ENCODE measurements around the gene TRHDE. TPM values are rescaled to one million over a fixed set of nuclear protein-coding genes. Genes with fewer than 3 reads are reported as not detected.

TRHDE gene
- total RNA-seq, 2 experiments from 2014 or later: not detected

DNA sequence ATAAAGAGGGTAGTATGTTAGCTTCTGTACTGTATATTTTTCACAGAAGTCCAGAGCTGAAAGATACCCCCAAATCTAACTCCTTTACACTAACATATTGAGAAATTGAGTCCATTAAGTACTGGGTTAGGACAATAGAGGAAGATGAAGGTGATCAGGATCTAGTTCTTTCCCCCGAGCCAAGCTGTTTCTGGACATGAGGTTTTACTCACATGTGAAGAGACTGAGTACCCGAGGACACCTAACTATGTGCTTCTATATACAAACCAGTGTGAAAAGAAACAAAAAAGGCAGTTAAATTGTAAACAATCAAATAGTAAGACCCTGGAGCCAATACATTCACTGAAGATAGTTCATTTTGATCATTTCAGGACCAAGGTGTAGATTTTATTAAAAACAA, 3.8 kb upstream of the TRHDE start:
- Mint-ChIP-seq H3K4me1 (peaks cover 5% of the 10 kb centered on the region), H3K27ac (no peak overlapping the region), H3K27me3 (peaks cover 32% of the 10 kb centered on the region), H3K36me3 (no peaks in the 10 kb centered on the region), H3K4me3 (no peak overlapping the region), H3K9me3 (ENCODE audit: low read depth) (no peaks in the 10 kb centered on the region)
- CTCF ChIA-PET: no interaction called here
- no peak for ATAC-seq
- DNase-seq: no peak

- no peak for ATAC-seq
- Mint-ChIP-seq H3K27ac (no peak overlapping the region), H3K36me3 (no peaks in the 10 kb centered on the region), H3K4me1 (peaks cover 5% of the 10 kb centered on the region), H3K4me3 (no peak overlapping the region), H3K27me3 (peaks cover 42% of the 10 kb centered on the region), H3K9me3 (ENCODE audit: low read depth) (no peaks in the 10 kb centered on the region)
- CTCF ChIA-PET: no interaction called here
- no peak for DNase-seq
Observed at GRCh38 chr12:72269491-72269890, 2.7 kb upstream of the TRHDE start.

DNA sequence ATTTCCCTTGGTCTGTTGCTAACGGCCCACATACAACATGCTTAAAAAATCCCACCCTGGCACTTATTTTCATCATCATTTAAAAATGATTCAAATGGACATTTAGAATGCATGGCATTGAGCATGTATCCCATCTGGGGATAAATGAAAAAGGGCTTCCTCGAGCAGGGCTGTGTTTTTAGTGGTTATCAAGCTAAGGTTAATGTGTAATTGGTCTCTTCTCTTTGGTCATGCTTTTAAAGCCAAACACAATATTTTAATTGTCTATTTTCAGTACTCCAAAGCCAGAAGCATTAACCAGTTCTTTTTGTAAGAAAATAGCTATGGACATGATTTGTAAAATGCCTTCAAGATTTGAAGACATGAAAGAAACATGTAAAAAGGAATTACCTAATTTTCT, 1.9 kb upstream of the TRHDE start:
- CTCF ChIA-PET: no interaction called here
- H3K4me1 Mint-ChIP-seq: peaks cover 5% of the 10 kb centered on the region
- H3K9me3 Mint-ChIP-seq (ENCODE audit: low read depth): no peaks in the 10 kb centered on the region
- DNase-seq: no peak
- H3K27ac Mint-ChIP-seq: no peak overlapping the region
- no peaks in the 10 kb centered on the region for H3K36me3 Mint-ChIP-seq
- no peak for ATAC-seq
- peaks cover 47% of the 10 kb centered on the region for H3K27me3 Mint-ChIP-seq
- no peak overlapping the region for H3K4me3 Mint-ChIP-seq

GRCh38 chr12:72270961-72271360, 1.2 kb upstream of the TRHDE start:
- CTCF ChIA-PET: no interaction called here
- Mint-ChIP-seq H3K27ac (no peak overlapping the region), H3K27me3 (peaks cover 47% of the 10 kb centered on the region), H3K4me3 (no peak overlapping the region), H3K4me1 (peaks cover 5% of the 10 kb centered on the region), H3K9me3 (ENCODE audit: low read depth) (no peaks in the 10 kb centered on the region), H3K36me3 (no peaks in the 10 kb centered on the region)
- DNase-seq (no peak), ATAC-seq (no peak)

- H3K4me3 Mint-ChIP-seq: peak overlapping the region; percentile 39
- DNase-seq (no peak), ATAC-seq (no peak)
- H3K27me3 Mint-ChIP-seq: peaks cover 48% of the 10 kb centered on the region
- CTCF ChIA-PET: no interaction called here
- H3K36me3 Mint-ChIP-seq: no peaks in the 10 kb centered on the region
- H3K9me3 Mint-ChIP-seq (ENCODE audit: low read depth): no peaks in the 10 kb centered on the region
- no peak overlapping the region for H3K27ac Mint-ChIP-seq
- peaks cover 5% of the 10 kb centered on the region for H3K4me1 Mint-ChIP-seq
Observed at GRCh38 chr12:72271451-72272090, 599 bp upstream of the TRHDE start.

DNA sequence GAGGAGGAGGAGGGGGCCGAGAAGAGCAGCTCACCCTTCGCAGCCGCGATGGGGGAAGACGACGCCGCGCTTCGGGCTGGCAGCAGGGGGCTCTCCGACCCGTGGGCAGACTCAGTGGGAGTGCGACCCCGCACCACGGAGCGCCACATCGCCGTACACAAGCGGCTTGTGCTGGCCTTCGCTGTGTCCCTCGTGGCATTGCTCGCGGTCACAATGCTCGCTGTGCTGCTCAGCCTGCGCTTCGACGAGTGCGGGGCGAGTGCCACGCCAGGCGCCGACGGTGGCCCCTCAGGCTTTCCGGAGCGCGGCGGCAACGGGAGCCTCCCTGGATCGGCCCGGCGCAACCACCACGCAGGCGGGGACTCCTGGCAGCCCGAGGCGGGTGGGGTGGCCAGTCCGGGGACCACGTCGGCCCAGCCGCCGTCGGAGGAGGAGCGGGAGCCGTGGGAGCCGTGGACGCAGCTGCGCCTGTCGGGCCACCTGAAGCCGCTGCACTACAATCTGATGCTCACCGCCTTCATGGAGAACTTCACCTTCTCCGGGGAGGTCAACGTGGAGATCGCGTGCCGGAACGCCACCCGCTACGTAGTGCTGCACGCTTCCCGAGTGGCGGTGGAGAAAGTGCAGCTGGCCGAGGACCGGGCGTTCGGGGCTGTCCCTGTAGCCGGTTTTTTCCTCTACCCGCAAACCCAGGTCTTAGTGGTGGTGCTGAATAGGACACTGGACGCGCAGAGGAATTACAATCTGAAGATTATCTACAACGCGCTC, 745 bp downstream of the TRHDE start:
- CTCF ChIA-PET: no interaction called here

GRCh38 chr12:72273499-72273837, 1.3 kb downstream of the TRHDE start:
- CTCF ChIA-PET: no interaction called here
- no peaks in the 10 kb centered on the region for H3K36me3 Mint-ChIP-seq
- peak overlapping the region; percentile 40 for H3K27ac Mint-ChIP-seq
- peaks cover 5% of the 10 kb centered on the region for H3K4me1 Mint-ChIP-seq
- ATAC-seq: no peak
- H3K9me3 Mint-ChIP-seq (ENCODE audit: low read depth): no peaks in the 10 kb centered on the region
- peaks cover 52% of the 10 kb centered on the region for H3K27me3 Mint-ChIP-seq
- no peak for DNase-seq
- no peak overlapping the region for H3K4me3 Mint-ChIP-seq

More for the DNA sequence above, 745 bp downstream of the TRHDE start:
- no peak for DNase-seq
- H3K4me3 Mint-ChIP-seq: no peak overlapping the region
- H3K27ac Mint-ChIP-seq: no peak overlapping the region
- H3K4me1 Mint-ChIP-seq: peaks cover 5% of the 10 kb centered on the region
- no peaks in the 10 kb centered on the region for H3K36me3 Mint-ChIP-seq
- no peaks in the 10 kb centered on the region for H3K9me3 Mint-ChIP-seq (ENCODE audit: low read depth)
- ATAC-seq: no peak
- peaks cover 52% of the 10 kb centered on the region for H3K27me3 Mint-ChIP-seq

- H3K4me3 Mint-ChIP-seq: no peak overlapping the region
- peaks cover 52% of the 10 kb centered on the region for H3K27me3 Mint-ChIP-seq
- no peak for ATAC-seq
Observed at GRCh38 chr12:72273851-72274351, 1.7 kb downstream of the TRHDE start.

DNA sequence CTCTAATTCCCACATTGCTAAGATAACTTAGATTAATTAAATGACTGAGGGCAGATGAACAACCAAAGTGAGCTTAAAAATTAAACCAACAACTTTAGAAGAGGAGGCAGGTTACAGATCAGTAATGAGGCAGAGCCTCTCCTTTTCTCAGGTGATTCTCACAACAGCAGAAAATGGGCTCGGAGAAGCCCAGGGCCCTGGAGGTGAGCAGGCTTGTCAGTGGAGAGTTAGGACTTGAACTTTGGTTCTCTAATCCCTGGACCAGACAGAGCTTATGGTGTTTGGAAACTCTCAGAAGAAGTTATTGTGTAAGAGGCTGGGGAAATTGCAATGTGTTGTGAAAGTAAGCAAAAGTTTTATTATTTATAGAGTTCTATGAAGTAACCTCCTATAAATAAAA, 2.8 kb downstream of the TRHDE start:
- Mint-ChIP-seq H3K4me3 (no peak overlapping the region), H3K36me3 (no peaks in the 10 kb centered on the region), H3K9me3 (ENCODE audit: low read depth) (no peaks in the 10 kb centered on the region), H3K27me3 (peaks cover 45% of the 10 kb centered on the region), H3K27ac (no peak overlapping the region), H3K4me1 (peaks cover 5% of the 10 kb centered on the region)
- CTCF ChIA-PET: interaction anchor here (0.9 kb wide), 1 partner anchor 10 kb away, joined by 3 read pairs; no protein-coding TSS in a partner anchor
- DNase-seq (no peak), ATAC-seq (no peak)

More at GRCh38 chr12:72273851-72274351, 1.7 kb downstream of the TRHDE start:
- peaks cover 5% of the 10 kb centered on the region for H3K4me1 Mint-ChIP-seq
- peak overlapping the region; percentile 40 for H3K27ac Mint-ChIP-seq
- DNase-seq: no peak
- H3K9me3 Mint-ChIP-seq (ENCODE audit: low read depth): no peaks in the 10 kb centered on the region
- H3K36me3 Mint-ChIP-seq: no peaks in the 10 kb centered on the region
- CTCF ChIA-PET: no interaction called here

GRCh38 chr12:72275526-72275925, 3.4 kb downstream of the TRHDE start:
- CTCF ChIA-PET: no interaction called here
- Mint-ChIP-seq H3K9me3 (ENCODE audit: low read depth) (no peaks in the 10 kb centered on the region), H3K36me3 (no peaks in the 10 kb centered on the region), H3K4me3 (no peak overlapping the region), H3K4me1 (peaks cover 5% of the 10 kb centered on the region), H3K27me3 (peaks cover 39% of the 10 kb centered on the region), H3K27ac (no peak overlapping the region)
- no peak for DNase-seq
- ATAC-seq: no peak

- no peak overlapping the region for H3K4me3 Mint-ChIP-seq
- no peak overlapping the region for H3K27ac Mint-ChIP-seq
- DNase-seq (no peak), ATAC-seq (no peak)
- H3K27me3 Mint-ChIP-seq: peaks cover 31% of the 10 kb centered on the region
- CTCF ChIA-PET: no interaction called here
- H3K4me1 Mint-ChIP-seq: peaks cover 5% of the 10 kb centered on the region
- no peaks in the 10 kb centered on the region for H3K9me3 Mint-ChIP-seq (ENCODE audit: low read depth)
- no peaks in the 10 kb centered on the region for H3K36me3 Mint-ChIP-seq
Observed at GRCh38 chr12:72276181-72276805, 4.1 kb downstream of the TRHDE start.

- CTCF ChIA-PET: no interaction called here
Observed at GRCh38 chr12:72277415-72277814, 5.2 kb downstream of the TRHDE start.

DNA sequence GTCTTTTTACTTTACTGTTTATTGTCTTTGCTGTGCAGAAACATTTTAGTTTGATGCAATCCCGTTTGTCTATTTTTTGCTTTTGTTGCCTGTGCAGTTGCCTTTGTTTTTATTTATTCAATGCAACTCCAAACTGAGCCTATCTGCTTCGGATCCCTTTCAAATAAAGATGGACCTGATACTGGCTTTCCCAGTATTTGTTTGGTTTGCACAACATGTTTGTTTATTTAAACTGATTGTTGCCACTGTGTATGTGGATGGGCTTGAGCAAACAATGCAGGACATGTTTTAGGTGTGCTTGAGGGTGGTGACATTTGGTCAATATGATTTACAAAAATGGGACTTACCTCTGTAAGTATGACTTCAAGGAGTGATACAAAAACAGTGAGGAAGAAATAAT, 6.7 kb downstream of the TRHDE start:
- Mint-ChIP-seq H3K9me3 (ENCODE audit: low read depth) (no peaks in the 10 kb centered on the region), H3K27ac (no peak overlapping the region)
- CTCF ChIA-PET: no interaction called here

More at GRCh38 chr12:72277415-72277814, 5.2 kb downstream of the TRHDE start:
- no peaks in the 10 kb centered on the region for H3K4me1 Mint-ChIP-seq
- no peak overlapping the region for H3K27ac Mint-ChIP-seq
- H3K9me3 Mint-ChIP-seq (ENCODE audit: low read depth): no peaks in the 10 kb centered on the region
- no peak overlapping the region for H3K4me3 Mint-ChIP-seq
- H3K36me3 Mint-ChIP-seq: no peaks in the 10 kb centered on the region
- H3K27me3 Mint-ChIP-seq: peaks cover 23% of the 10 kb centered on the region
- ATAC-seq (no peak), DNase-seq (no peak)

DNA sequence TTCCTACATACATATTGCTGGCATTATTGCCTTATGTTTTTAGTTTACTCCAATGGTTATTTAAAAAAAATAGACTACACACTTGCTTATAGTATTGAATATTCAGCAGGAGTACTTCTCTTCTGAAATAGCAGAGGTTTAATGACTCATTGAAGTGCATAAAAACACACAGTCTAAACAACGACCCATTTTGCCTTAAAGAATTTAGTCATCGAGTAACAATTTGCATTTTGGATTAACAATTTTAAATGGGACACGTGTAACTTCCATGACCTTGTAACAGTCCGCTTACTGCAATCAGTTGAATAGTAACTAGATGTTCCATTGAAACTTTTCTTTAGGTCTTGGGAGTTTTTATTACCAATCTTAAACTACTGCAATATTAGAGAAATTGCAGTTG, 9.0 kb downstream of the TRHDE start:
- CTCF ChIA-PET: no interaction called here
- H3K27me3 Mint-ChIP-seq: peaks cover 4% of the 10 kb centered on the region
- no peaks in the 10 kb centered on the region for H3K4me1 Mint-ChIP-seq
- H3K36me3 Mint-ChIP-seq: no peaks in the 10 kb centered on the region
- no peak overlapping the region for H3K4me3 Mint-ChIP-seq
- DNase-seq (no peak), ATAC-seq (no peak)
- no peak overlapping the region for H3K27ac Mint-ChIP-seq
- H3K9me3 Mint-ChIP-seq (ENCODE audit: low read depth): no peaks in the 10 kb centered on the region

More for the DNA sequence above, 6.7 kb downstream of the TRHDE start:
- DNase-seq (no peak), ATAC-seq (no peak)
- H3K36me3 Mint-ChIP-seq: no peaks in the 10 kb centered on the region
- H3K27me3 Mint-ChIP-seq: peaks cover 16% of the 10 kb centered on the region
- H3K4me1 Mint-ChIP-seq: no peaks in the 10 kb centered on the region
- no peak overlapping the region for H3K4me3 Mint-ChIP-seq

Data from activated CD8-positive, alpha-beta memory T cell treated with anti-CD3 and anti-CD28 coated beads, Interleukin-2, amount 10 ng/mL, durations not matched to agents 7 days and 5 days (primary cell).